Suprapubic skin (tissue), 4 donors: Measurements from ENCODE around the gene HOXB8. TPM values are rescaled to one million over a fixed set of nuclear protein-coding genes. Genes with fewer than 3 reads are reported as not detected.
A peak's percentile ranks its signal among the peaks of the same experiment; 100 is the strongest.

Experiments used
- DNase-seq, 2 donors: peaks; one replicate each; pipeline ENCODE4 v3.0.0-alpha.2; 2019; ENCODE audit warnings: low spot score in 2 of 2
- H3K27ac ChIP-seq: fragments of 200-600 bp; sonication (generic); one replicate; pipeline ENCODE4 v1.5.1; 2019
- H3K27me3 ChIP-seq: fragments of 200-600 bp; sonication (generic); one replicate; pipeline ENCODE4 v1.5.1; 2019
- H3K36me3 ChIP-seq: fragments of 200-600 bp; sonication (generic); one replicate; pipeline ENCODE4 v1.5.1; 2019
- H3K4me1 ChIP-seq: fragments of 200-600 bp; sonication (generic); one replicate; pipeline ENCODE4 v1.5.1; 2019
- H3K4me3 ChIP-seq: fragments of 200-600 bp; sonication (generic); one replicate; pipeline ENCODE4 v1.5.1; 2019; ENCODE audit warnings: mild to moderate bottlenecking
- H3K9me3 ChIP-seq: fragments of 200-600 bp; sonication (generic); one replicate; pipeline ENCODE4 v1.5.1; 2019
- EP300 ChIP-seq: sonication (generic); formaldehyde crosslinking; IDR thresholded peaks from one replicate; pipeline ENCODE4 v1.6.1; 2017; ENCODE audit warnings: antibody characterized with exemption
- POLR2A ChIP-seq, 2 donors: fragments of 450-650 bp; IDR thresholded peaks; one replicate each; pipeline ENCODE4 v1.6.1; 2017; ENCODE audit warnings: antibody characterized with exemption in 2 of 2, mild to moderate bottlenecking in 2 of 2, moderate library complexity in 2 of 2
- POLR2AphosphoS5 ChIP-seq, 3 donors: sonication (generic); formaldehyde crosslinking; IDR thresholded peaks; one replicate each; pipeline ENCODE4 v1.6.1; 2017; ENCODE audit warnings: antibody characterized with exemption in 3 of 3
- WGBS: methylation state at CpG from one replicate; pipeline ENCODE4 v1.1.5; 2018; 5-methylcytosine and 5-hydroxymethylcytosine counted together
- total RNA-seq, 4 donors: library from RNA; depleted of rRNA; stranded (reverse); fragments of >200 nt; gene quantifications; one replicate each; pipeline ENCODE4 v1.1.0, GENCODE V29; 2016
- TF ChIP-seq, protein P1 (sequence below), 2 donors: fragments of 200-600 bp in 1 of 2; fragments of 450-650 bp in 1 of 2; sonication (generic) in 1 of 2; IDR thresholded peaks; one replicate each; pipeline ENCODE4 v1.5.1; 2016 to 2019; ENCODE audit warnings: antibody characterized with exemption in 2 of 2, mild to moderate bottlenecking in 1 of 2, moderate library complexity in 1 of 2

HOXB8 gene
- total RNA-seq, 4 donors from 2014 or later: not detected

DNA sequence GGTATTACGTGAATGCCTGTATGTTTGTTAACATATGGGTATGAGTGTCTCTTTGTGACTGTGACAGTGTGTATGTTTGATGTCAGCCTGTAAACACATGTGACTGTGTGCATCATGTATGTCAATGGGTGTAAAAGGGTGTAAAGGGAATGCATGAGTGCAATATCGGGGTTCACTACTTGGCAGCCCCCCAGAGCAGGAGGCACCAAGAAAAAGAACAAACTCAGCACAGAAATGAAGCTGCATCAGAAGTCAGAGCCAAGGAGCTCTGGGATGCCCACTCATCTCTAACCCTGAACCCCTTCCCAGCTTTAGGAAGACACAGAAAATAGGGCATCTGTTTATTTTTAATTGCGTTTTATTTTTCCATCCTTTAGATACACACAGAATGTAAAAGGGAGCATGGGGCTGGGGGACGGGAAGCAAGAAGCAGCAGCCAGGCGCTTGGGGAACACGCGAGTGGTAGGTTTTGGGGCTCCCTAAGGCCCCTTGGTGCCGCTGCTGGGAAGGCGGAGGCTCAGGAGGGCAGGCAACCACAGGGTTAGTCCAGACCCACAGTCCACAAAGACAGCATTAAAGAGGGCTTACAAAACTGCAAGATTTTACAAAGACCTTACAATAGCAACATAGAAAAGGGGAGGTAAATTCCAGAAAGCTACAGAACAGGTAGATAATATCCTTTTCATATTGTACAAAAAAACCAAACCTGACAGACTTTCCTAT is 8.0 kb downstream of the HOXB8 start:
- H3K36me3 ChIP-seq: no peaks in the 10 kb centered on the region
- no peak overlapping the region for H3K27ac ChIP-seq
- H3K9me3 ChIP-seq: no peaks in the 10 kb centered on the region
- no peak for DNase-seq
- WGBS: 90% methylated on average over 9 of the region's 9 CpGs
- no peak overlapping the region for H3K4me3 ChIP-seq
- TF ChIP-seq POLR2A (IDR thresholded peaks at IDR 0.05) (no peak), EP300 (no peak), POLR2AphosphoS5 (IDR thresholded peaks at IDR 0.05) (no peak)
- TF ChIP-seq, protein P1, sequence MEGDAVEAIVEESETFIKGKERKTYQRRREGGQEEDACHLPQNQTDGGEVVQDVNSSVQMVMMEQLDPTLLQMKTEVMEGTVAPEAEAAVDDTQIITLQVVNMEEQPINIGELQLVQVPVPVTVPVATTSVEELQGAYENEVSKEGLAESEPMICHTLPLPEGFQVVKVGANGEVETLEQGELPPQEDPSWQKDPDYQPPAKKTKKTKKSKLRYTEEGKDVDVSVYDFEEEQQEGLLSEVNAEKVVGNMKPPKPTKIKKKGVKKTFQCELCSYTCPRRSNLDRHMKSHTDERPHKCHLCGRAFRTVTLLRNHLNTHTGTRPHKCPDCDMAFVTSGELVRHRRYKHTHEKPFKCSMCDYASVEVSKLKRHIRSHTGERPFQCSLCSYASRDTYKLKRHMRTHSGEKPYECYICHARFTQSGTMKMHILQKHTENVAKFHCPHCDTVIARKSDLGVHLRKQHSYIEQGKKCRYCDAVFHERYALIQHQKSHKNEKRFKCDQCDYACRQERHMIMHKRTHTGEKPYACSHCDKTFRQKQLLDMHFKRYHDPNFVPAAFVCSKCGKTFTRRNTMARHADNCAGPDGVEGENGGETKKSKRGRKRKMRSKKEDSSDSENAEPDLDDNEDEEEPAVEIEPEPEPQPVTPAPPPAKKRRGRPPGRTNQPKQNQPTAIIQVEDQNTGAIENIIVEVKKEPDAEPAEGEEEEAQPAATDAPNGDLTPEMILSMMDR (IDR thresholded peaks at IDR 0.05): no peak
- H3K4me1 ChIP-seq: peaks cover 50% of the 10 kb centered on the region
- peaks cover 48% of the 10 kb centered on the region for H3K27me3 ChIP-seq

DNA sequence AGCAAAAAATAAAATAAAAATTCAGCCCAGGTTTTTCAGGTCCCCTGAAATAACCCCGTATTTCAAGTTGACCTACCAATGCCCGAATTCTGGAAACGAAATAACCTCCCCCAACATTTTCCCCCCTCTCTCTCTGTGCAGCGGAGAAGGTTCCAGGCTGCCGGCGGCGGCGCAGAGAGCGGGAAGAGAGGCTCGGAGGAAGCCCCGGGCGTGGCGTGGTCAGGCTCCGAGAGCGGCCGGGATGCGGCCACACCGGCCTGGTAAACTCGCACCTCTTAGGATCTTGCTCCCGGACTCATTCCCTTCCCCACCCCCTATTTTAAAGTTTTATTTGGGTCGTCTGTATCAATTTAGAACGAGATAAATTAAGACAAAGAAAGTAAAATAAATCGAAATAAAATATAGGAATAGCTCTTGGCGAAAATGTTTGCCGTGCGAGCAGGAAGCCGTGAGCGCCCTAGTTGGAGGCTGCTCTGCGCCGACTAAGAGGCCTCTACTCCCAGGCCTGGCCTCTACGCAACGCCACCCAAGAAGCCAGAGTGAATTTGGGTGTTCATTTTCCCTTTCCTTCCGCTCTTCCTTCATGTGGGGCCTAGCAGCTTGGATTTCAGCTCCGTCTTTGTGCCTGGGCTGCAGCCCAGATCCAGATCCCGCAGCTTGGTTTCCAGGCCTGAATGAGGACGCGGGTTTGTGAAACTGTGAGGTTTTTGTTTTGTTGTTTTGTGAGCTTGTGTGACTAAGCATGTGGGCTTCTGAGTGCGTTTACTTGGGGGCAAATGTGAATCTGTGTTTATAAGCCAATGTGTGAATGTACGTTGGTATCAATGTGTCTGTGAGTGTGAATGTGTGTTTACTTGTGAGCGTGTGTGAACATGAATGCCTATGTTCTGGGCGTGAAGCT is 8.9 kb downstream of the HOXB8 start:
- H3K27me3 ChIP-seq: peaks cover 48% of the 10 kb centered on the region
- TF ChIP-seq, protein P1 (IDR thresholded peaks at IDR 0.05): no peak
- no peak for TF ChIP-seq POLR2AphosphoS5 (IDR thresholded peaks at IDR 0.05)
- no peak for TF ChIP-seq EP300
- TF ChIP-seq POLR2A (IDR thresholded peaks at IDR 0.05): no peak
- H3K36me3 ChIP-seq: no peaks in the 10 kb centered on the region
- peak overlapping the region; percentile 5 for H3K27ac ChIP-seq
- WGBS: 73% methylated on average over 41 of the region's 41 CpGs
- peaks cover 50% of the 10 kb centered on the region for H3K4me1 ChIP-seq
- no peak for DNase-seq
- no peak overlapping the region for H3K4me3 ChIP-seq
- H3K9me3 ChIP-seq: no peaks in the 10 kb centered on the region

DNA sequence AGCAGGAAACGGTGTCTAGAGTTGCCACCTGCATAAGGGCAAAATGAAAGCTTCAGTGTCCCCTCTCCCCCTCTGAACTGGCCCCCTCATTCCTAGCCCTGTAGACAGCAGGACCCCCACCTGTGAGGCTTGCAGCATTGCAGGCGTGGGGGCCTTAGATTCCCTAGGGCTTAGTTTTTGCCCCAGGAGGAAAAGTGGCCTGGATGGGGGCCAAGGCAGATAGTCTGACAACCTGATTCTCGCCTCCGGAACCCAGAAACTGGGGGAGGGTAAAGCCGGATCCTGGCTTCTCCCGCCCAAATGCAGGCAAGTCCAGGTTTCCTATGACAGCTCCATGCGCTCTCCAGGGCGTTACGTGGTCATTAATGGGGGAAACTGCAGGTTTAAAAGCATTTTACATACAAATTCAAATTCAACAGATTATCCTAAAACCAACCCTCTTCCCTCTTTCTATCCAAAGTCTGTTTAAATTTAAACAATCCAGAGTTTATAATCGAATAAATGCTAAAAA is 9.6 kb downstream of the HOXB8 start:
- peaks cover 55% of the 10 kb centered on the region for H3K27me3 ChIP-seq
- no peaks in the 10 kb centered on the region for H3K36me3 ChIP-seq
- 58% methylated on average over 9 of the region's 10 CpGs for WGBS

DNA sequence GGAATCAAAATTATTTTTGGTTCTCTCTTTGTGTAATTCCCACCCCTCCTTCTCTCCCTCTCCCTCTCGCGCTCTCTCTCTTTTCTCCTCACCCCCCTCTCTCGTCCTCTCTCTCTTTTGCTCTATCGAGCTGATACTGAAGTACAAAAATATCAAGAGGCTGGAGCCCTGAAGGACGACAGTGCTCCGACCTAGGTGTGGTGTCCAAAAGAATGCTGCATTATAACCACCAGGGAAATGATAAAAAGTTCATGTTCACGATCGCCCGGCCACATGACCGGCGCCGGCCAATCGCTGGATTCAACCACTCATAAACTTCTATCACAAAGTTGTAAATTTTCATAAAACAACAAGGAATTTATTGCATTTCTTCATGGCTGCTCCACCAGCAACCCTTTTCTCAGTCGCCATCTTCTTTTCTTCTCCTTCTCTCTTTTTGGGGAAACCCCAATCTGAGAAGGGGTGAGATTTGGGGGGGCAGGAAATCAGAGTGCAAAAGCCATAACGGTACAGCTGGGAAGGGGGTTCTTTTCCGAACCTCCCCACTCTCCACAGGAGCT is 10.2 kb downstream of the HOXB8 start, which contains the start of gene HOXB6:
TSS of gene HOXB6 (minus strand) at position 217 of the 560 bp plus-strand sequence. CDS start 6,836 bp downstream, outside the sequence.
- Histone ChIP-seq H3K27me3 (peaks cover 61% of the 10 kb centered on the region), H3K27ac (peak within 1 kb of the TSS; percentile 72), H3K4me3 (peak within 1 kb of the TSS; percentile 54), H3K4me1 (peaks cover 38% of the 10 kb centered on the region), H3K9me3 (no peaks in the 10 kb centered on the region), H3K36me3 (no peaks in the 10 kb centered on the region)
- DNase-seq: no peak
- TF ChIP-seq, protein P1 (IDR thresholded peaks at IDR 0.05): peak in 1 of 2 donors; percentile 1
- no peak for TF ChIP-seq EP300
- WGBS: 11% methylated on average over 16 of the region's 16 CpGs

More for the DNA sequence above, 9.6 kb downstream of the HOXB8 start:
- TF ChIP-seq POLR2A (IDR thresholded peaks at IDR 0.05): no peak
- no peak for TF ChIP-seq EP300
- Histone ChIP-seq H3K9me3 (no peaks in the 10 kb centered on the region), H3K27ac (peak overlapping the region; percentile 72), H3K4me3 (peak overlapping the region; percentile 54), H3K4me1 (peaks cover 44% of the 10 kb centered on the region)
- no peak for DNase-seq

DNA sequence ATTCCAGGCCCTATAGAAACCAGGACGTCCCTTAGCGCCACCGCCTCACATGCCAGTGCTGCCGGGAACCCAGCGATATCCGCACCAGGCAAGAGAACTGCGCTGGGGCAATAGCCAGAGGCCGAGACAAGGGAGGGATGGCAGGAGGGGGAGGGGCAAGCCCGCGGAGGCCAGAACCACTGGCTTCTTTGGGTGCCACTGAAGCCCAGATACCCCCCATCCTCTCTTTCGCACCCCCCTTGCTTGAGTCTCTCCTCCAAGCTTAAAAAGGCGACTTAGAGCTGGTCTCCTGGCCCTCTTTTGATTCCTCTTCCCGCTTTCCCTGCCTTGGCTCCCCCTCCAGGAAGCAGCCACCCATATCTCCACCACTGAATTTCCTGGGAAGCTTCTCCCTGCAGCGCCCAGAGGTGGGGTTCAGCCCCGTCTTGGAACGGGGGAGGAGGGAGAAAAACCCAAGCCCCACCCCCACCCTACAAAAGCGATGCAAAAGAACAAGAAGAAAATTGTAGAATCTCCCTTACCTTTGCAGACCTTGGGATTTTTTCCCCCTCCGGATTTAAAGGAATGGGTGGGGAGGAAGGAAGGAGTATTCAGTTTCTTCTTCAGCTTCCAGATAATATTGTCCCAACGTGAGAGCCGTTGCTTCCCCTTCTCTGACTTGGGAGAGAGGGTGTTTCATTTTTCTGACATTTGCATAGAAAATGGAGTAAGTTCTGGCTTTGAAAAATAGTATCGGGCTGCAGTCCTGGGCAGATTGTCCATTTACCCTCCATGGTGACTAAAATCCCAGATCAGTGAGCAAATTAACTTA is 10.9 kb downstream of the HOXB8 start:
- TF ChIP-seq POLR2A (IDR thresholded peaks at IDR 0.05) (peak in 1 of 2 donors; percentile 14), POLR2AphosphoS5 (IDR thresholded peaks at IDR 0.05) (no peak)
- TF ChIP-seq, protein P1 (IDR thresholded peaks at IDR 0.05): no peak
- Histone ChIP-seq H3K27ac (peak overlapping the region; percentile 72), H3K27me3 (peaks cover 68% of the 10 kb centered on the region), H3K36me3 (no peaks in the 10 kb centered on the region), H3K4me1 (peaks cover 34% of the 10 kb centered on the region), H3K9me3 (no peaks in the 10 kb centered on the region), H3K4me3 (peak overlapping the region; percentile 54)
- WGBS: 13% methylated on average over 21 of the region's 21 CpGs
- no peak for DNase-seq
